G401.6 (cell line): ENCODE measurements around the gene TMEM123.

Source experiments
- FAIRE-seq: peaks from 2 replicates; lab custom pipeline; 2012; peaks lifted over from hg19 to GRCh38; lab: Jason Lieb, UNC

The TMEM123 gene

GRCh38 chr11:102471474-102471873, 18.9 kb upstream of the TMEM123 start:
- no peak for FAIRE-seq

- no peak for FAIRE-seq
Observed at GRCh38 chr11:102470251-102470650, 17.7 kb upstream of the TMEM123 start.

DNA sequence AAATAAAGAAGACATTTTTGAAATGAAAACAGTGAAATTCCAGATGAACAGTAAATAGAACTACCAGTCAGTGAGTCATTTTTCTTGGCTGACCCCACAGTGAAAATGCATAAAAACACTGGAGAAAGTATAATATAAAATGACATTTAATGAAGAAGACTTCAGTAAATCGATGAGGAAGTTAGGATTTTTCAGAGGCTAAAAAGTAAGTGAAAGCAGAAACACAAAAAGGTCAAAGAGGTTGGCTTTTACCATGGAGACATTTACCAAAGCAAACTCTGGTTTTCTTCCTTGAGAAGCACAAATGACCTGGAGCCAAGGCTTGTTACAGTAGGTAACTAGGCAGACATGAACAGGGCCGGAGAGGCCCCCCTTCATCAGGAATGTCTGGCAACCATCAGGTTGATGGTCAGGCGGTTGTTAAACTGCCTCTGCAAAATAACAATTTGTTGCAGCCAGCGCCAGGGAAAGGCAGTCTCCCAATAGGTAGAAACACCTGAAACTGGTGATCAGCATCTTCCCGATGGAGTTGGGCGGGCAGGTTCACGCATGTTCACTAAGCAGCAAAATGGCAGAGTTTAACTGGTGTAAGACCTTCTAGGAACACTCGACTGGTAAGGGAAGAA, 16.7 kb upstream of the TMEM123 start:
- no peak for FAIRE-seq

DNA sequence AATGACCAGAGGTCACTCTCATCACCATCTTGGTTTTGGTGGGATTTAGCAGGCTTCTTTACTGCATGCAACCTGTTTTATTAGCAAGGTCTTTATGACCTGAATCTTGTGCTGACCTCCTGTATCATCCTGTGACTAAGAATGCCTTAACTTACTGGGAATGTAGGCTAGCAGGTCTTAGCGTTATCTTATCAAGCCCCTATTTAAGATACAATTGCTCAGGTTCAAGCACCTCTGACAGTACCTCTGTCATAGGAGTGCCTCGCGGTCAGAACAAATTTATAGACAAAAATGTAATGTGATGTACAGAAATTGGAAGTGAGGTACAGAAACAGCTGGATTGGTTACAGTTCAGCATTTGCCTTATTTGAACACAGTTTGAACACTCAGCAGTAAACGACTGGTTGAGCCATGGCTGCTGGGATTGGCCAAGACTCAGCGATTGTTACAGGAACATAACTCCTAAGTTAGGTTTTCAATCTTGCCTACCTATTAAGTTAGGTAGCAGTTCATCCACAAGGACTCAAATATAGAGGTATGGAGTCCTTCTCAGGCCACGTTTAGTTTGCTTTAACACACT, 16.1 kb upstream of the TMEM123 start:
- no peak for FAIRE-seq

DNA sequence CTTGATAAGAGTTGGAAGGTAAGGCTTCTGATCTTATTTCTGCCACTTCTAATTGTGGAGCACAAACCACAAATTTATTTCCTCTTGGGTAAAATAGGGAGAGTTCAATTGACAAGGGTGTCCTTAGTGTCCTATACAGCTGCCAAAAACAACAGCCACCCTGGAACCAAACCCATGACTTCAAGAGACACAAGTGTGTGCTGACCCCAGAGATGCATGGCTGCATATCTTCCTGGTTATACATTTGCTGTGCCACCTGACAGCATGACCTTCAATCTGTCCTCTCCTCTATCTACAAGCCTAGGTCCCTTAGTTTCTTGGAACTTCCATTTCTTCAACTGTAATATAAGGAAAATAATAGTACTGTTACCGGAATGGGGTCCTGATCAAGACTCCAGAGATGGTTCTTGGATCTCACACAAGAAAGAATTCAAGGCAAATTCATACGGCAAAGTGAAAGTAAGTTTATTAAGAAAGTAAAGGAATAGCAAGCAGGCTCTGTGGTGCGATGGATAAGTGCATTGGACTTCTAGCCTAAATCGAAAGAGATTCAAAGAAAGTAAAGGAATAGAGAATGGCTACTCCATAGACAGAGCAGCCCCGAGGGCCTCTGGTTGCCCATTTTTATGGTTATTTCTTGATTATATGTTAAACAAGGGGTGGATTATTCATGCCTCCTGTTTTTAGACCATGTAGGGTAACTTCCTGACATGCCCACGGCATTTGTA, 15.5 kb upstream of the TMEM123 start:
- FAIRE-seq = no peak

- no peak for FAIRE-seq
Observed at GRCh38 chr11:102467080-102467708, 14.6 kb upstream of the TMEM123 start.

DNA sequence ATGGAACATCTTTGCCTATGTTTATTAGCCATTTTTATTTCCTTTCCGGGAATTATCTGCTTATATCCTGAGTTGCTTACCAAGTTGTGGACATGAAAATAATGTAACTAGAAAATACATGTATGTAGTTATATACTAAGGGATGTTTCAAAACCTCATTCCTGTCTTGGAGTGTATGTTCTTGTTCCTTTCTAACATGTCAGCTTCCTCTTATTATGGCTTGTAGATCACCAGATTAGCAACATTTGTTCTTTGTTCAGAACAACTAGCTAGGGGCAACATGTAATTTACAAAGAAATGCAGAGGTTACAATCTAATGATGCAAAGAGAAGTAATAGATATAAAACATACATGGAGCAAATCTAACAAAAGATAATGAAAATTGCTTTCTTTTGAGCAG, 13.1 kb upstream of the TMEM123 start:
- FAIRE-seq = no peak

GRCh38 chr11:102464859-102465500, 12.4 kb upstream of the TMEM123 start:
- no peak for FAIRE-seq

DNA sequence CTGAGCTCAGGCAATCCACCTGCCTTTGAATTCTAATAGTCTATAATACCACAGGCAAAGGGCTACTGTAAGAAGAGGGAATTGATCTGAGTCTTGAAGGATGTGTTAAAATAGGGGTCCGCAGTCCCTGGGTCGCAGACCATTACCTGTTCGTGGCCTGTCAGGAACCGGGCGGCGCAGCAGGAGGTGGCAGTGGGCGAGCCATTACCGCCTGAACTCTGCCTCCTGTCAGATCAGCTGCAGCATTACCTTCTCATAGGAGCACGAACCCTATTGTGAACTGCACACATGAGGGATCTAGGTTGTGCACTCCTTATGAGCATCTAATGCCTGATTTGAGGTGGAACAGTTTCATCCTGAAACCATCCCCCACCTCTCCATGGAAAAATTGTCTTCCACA, 11.5 kb upstream of the TMEM123 start:
- FAIRE-seq = no peak

DNA sequence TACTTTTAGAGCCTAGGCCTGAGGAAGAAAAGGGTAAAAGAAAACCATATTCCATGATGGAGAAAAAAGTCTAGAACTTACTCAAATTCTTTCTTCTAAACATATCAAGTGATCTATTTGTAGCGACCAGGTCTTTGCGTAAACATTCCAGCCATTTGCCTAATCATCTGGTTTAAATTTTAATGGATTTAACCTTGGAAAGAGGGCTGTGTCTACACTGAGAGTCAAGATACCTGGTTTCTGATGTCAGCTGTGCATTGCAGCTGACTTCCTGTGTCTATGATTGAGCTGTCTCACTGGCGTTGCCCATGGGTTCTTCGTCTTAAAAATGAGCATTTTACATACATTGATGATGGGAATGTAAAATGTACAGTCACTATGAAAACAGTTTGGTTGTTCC, 10.0 kb upstream of the TMEM123 start:
- FAIRE-seq = no peak

GRCh38 chr11:102459393-102459792, 6.8 kb upstream of the TMEM123 start:
- FAIRE-seq = no peak

- FAIRE-seq = no peak
Observed at GRCh38 chr11:102458548-102458947, 6.0 kb upstream of the TMEM123 start.

GRCh38 chr11:102457865-102458264, 5.3 kb upstream of the TMEM123 start:
- FAIRE-seq = no peak

- no peak for FAIRE-seq
Observed at GRCh38 chr11:102457056-102457677, 4.6 kb upstream of the TMEM123 start.

- FAIRE-seq = no peak
Observed at GRCh38 chr11:102456381-102456780, 3.8 kb upstream of the TMEM123 start.

DNA sequence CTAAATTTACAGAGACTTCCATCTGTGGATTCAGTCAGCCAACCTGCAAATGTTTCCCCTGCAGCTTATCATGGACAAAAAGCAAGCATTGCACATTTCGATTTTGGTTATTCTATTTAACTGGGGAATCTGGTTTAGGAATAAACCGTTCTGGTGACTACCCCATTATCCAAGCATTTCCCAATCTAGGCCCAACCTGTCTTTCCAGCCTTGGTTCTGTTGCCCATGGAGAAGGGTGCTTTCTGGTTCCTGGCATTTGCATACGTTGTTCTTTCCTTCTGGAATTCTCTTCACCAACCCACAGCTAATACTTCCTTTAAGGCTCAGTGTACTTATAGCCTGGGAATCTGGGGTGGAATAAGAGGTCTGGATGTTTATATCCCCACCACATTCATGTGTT, 1.4 kb upstream of the TMEM123 start:
- FAIRE-seq = no peak

DNA sequence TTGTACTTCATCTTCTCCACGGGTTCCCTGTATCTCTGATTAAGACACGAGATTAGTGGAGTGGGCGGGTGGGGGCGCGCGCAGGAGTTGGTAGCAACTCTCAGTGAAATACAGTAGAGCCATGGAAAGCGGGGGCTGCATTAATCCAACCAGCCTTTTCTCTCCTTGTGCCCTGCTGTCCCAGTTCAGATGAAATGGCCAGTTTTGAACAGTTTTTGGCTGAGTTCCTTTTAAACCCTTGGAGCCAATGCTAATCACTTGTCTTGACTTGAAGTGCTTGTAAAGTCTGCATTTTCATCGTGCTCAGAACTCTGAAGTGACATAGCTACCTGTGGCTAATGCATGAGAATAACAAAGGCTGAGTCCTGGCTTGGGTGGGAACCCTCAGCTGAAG, 734 bp upstream of the TMEM123 start:
- FAIRE-seq = no peak

- no peak for FAIRE-seq
Observed at GRCh38 chr11:102451681-102452460, 694 bp downstream of the TMEM123 start.

DNA sequence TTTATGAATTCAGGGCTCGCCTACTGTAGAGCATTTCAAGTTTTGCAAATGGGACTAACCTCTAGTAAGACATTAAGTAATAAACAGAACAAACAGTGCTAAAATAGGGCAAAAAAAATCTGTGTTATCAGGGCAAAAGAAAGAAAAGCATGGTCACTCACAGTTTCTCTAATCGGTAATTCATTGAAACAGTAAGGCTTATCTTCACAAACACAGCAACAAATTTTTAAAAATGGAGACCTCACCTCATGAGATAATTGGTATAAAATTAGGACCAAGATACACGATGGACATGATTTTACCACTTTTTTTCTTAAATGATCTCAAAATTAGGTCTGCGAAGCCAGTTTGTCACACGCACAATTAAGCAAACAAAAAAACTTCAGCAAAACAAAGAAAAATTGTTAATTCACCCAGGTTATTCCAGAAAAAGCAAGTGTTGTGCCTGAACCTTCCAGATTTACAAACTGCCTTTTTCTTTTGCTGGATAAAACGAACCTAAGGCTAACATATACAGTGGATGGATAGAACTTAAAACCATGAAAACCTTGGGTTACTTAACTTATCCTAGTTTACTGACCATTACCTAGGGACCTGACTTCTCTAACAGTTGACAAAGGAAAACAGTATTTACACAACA, 1.4 kb downstream of the TMEM123 start:
- FAIRE-seq = no peak

DNA sequence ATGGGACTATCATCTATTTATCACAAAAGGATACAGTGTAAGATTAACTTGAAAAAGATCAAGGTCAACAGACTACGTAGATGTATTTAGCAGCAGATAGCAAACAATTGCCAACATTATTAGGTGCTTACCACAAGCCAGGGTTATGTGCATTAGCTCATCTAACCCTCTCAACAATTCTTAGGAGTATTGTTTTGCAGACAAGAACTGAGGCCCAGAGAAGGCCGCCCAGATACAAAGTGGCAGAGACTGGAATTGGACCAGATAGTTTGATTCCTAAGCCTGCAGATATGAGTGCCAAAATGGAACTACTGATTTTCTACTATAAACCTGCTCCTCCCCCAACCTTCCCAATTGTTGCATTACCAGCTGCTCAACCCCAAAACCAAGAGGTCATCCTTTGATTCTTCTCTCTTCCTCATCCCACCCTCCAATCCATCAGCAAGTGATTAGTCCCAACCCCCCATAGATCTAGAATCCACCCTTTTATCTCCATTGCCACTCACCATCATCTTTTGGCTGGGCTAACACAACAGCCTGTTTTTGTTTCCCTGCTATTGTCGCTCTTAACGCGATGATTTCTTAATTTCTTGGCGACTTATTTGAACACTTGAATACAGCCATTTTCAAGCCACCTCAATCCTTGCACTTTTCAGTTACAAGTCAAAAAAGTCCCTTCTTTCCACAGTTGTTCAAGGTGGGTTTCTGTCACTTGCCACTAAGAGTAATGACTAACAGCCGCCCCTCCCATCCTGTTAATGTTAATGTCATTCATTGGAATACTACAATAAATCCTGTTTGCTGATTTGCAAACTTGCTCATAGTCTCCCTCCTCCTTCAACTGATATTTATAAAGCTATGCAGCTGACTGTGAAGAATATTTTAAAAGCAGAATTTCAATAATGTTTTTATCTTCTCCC, 2.7 kb downstream of the TMEM123 start:
- no peak for FAIRE-seq
